GM10248 (cell line): ENCODE measurements around the gene ZNF662.

ENCODE experiments used
- CTCF ChIA-PET: fragments of 300-600 bp; sonication (Branson Sonifier 250); formaldehyde crosslinking; extraction: SDS; loops from one replicate; lab custom pipeline; 2021; ENCODE audit warnings: antibody characterized with exemption; lab: Yijun Ruan, JAX
- POLR2A ChIA-PET: fragments of 350-650 bp; sonication (Branson Sonifier 250); formaldehyde crosslinking; extraction: SDS; loops from one replicate; lab custom pipeline; 2020; ENCODE audit warnings: antibody characterized with exemption; lab: Yijun Ruan, JAX
- DNase-seq: peaks from one replicate; pipeline ENCODE4 v3.0.0; 2012; ENCODE audit errors: extremely low spot score
- CTCF ChIP-seq: IDR thresholded peaks from 2 replicates; pipeline ENCODE4 v1.5.1; 2012; ENCODE audit warnings: mild to moderate bottlenecking, low read depth; ENCODE audit errors: extremely low read depth, missing control alignments, control extremely low read depth

The ZNF662 gene

GRCh38 chr3:42895580-42895868 is 10.4 kb upstream of the ZNF662 start:
- ChIA-PET CTCF (interaction anchor here (6.7 kb wide), 1 partner anchor 14 kb away, joined by 33 read pairs; no protein-coding TSS in a partner anchor), POLR2A (no interaction called here)
- no peak for DNase-seq
- no peak for TF ChIP-seq CTCF

GRCh38 chr3:42898896-42899675 is 6.9 kb upstream of the ZNF662 start:
- no peak for DNase-seq
- ChIA-PET POLR2A (no interaction called here), CTCF (no interaction called here)
- TF ChIP-seq CTCF: no peak

- TF ChIP-seq CTCF: no peak
- POLR2A ChIA-PET: no interaction called here
- DNase-seq: no peak
- CTCF ChIA-PET: no interaction called here
Observed at GRCh38 chr3:42900226-42901072, 5.5 kb upstream of the ZNF662 start.

GRCh38 chr3:42901073-42901415 is 4.9 kb upstream of the ZNF662 start:
- ChIA-PET CTCF (no interaction called here), POLR2A (no interaction called here)
- DNase-seq: no peak
- no peak for TF ChIP-seq CTCF

GRCh38 chr3:42902257-42902656 is 3.7 kb upstream of the ZNF662 start:
- DNase-seq: no peak
- ChIA-PET POLR2A (no interaction called here), CTCF (interaction anchor here (0.9 kb wide), 1 partner anchor 21 kb away, joined by 3 read pairs; no protein-coding TSS in a partner anchor)
- TF ChIP-seq CTCF: no peak

- ChIA-PET POLR2A (no interaction called here), CTCF (no interaction called here)
- no peak for DNase-seq
- no peak for TF ChIP-seq CTCF
Observed at GRCh38 chr3:42904076-42904475, 1.9 kb upstream of the ZNF662 start.
